Measurements from ENCODE around the gene ADAMTS2.

DNA sequence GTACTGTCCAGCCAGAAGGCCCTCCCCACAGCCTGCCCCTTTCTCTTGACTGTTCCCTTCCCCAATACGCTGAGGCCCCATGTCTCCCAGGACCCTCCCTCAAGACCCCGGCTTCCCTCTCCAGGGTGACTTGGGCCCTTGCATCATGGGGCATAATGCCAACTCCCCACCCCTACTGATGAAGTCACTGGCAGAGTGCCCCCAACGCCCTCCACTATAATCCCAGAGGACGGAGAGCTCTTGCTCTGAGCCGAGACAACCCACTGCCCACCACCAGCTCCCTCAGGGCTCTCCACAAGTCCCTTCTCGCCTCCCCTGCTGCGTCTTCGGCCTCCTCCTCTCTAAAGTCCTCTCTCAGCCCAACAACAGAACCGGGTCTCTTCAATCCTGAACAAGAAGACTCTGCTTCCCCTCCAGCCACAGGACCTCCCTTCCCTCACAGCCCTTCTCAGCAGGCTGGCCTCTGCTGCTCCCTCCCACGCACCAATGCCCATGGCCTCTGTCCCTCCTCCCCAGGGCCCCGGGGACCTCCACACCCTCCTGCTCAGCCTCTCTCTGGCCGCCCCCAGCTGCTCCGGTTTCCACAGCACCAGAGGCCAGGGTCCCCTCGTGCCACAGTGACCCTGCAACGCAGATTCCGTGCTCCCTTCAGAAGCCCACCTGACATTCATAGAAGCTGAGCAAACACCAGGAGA, 47.6 kb downstream of the ADAMTS2 start:
- TF ChIP-seq POLR2A (IDR thresholded peaks at IDR 0.05), result no peak
- TF ChIP-seq, protein P1, sequence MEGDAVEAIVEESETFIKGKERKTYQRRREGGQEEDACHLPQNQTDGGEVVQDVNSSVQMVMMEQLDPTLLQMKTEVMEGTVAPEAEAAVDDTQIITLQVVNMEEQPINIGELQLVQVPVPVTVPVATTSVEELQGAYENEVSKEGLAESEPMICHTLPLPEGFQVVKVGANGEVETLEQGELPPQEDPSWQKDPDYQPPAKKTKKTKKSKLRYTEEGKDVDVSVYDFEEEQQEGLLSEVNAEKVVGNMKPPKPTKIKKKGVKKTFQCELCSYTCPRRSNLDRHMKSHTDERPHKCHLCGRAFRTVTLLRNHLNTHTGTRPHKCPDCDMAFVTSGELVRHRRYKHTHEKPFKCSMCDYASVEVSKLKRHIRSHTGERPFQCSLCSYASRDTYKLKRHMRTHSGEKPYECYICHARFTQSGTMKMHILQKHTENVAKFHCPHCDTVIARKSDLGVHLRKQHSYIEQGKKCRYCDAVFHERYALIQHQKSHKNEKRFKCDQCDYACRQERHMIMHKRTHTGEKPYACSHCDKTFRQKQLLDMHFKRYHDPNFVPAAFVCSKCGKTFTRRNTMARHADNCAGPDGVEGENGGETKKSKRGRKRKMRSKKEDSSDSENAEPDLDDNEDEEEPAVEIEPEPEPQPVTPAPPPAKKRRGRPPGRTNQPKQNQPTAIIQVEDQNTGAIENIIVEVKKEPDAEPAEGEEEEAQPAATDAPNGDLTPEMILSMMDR (IDR thresholded peaks at IDR 0.05), result no peak

Data from lower leg skin (tissue), 3 donors.